Ovary (tissue), 3 donors: ENCODE data around the gene WNT4.

Source experiments
- POLR2A ChIP-seq: fragments of 450-650 bp; IDR thresholded peaks from one replicate; pipeline ENCODE4 v1.6.1; 2017; ENCODE audit warnings: antibody characterized with exemption, mild to moderate bottlenecking, moderate library complexity
- TF ChIP-seq, protein P1 (sequence below), 3 donors: fragments of 450-650 bp in 2 of 3; fragments of 200-600 bp in 1 of 3; IDR thresholded peaks; one replicate each; pipeline versions ENCODE4 v1.5.1 to v1.8.0; 2016 to 2022; ENCODE audit warnings: antibody characterized with exemption in 3 of 3, mild to moderate bottlenecking in 1 of 3
- donor health status: DM: no; HTN: no; CAD: no.

DNA sequence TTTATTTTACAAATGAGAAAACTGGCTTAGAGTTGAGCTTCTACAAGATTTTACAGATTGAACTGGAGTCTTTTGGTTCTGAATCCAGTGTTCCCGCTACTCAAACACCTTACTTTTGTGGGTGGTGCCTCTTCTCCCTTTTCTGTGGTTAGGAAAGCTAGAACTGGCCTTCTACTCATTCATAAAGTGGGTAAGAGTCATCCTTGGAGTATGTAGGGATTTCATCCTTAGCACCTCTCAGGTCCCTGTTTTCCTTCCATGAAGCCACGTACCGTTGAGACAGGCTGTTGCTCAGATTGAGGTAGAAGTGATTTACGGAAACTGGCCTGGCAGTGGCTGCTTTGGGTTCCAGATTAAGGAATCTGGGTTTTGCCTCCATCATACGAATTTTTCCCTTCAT lies 35.8 kb downstream of the WNT4 start:
- no peak for TF ChIP-seq POLR2A
- TF ChIP-seq, protein P1, sequence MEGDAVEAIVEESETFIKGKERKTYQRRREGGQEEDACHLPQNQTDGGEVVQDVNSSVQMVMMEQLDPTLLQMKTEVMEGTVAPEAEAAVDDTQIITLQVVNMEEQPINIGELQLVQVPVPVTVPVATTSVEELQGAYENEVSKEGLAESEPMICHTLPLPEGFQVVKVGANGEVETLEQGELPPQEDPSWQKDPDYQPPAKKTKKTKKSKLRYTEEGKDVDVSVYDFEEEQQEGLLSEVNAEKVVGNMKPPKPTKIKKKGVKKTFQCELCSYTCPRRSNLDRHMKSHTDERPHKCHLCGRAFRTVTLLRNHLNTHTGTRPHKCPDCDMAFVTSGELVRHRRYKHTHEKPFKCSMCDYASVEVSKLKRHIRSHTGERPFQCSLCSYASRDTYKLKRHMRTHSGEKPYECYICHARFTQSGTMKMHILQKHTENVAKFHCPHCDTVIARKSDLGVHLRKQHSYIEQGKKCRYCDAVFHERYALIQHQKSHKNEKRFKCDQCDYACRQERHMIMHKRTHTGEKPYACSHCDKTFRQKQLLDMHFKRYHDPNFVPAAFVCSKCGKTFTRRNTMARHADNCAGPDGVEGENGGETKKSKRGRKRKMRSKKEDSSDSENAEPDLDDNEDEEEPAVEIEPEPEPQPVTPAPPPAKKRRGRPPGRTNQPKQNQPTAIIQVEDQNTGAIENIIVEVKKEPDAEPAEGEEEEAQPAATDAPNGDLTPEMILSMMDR (IDR thresholded peaks at IDR 0.05): no peak
